ENCODE measurements around the gene FRRS1.

DNA sequence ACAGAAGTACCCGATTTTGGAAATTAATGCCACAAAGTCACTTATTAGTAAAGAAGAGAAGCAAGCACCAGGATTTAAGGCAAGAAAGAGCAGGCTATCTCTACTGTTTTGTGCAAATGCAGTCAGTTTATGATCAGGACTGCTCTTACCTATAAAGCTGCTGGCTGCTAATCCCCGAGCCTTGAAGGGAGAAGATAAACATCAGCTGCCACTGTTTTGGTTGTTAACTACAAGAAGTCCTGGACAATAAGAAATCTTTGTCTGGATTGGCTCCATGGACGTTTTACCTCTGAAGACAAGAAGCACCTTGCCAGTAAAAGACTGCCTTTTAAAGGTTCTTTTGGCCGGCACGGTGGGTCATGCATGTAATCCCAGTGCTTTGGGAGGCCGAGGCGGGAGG lies 21.4 kb downstream of the FRRS1 start:
- TF ChIP-seq, protein P1, sequence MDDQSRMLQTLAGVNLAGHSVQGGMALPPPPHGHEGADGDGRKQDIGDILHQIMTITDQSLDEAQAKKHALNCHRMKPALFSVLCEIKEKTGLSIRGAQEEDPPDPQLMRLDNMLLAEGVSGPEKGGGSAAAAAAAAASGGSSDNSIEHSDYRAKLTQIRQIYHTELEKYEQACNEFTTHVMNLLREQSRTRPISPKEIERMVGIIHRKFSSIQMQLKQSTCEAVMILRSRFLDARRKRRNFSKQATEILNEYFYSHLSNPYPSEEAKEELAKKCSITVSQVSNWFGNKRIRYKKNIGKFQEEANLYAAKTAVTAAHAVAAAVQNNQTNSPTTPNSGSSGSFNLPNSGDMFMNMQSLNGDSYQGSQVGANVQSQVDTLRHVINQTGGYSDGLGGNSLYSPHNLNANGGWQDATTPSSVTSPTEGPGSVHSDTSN (IDR thresholded peaks at IDR 0.05; ENCODE audit: insufficient replicate concordance, low read depth, low read length) = no peak
- no peak for TF ChIP-seq RB1 (IDR thresholded peaks at IDR 0.05; ENCODE audit: borderline replicate concordance)
